IMR-90 (cell line): ENCODE measurements around the gene ARRB1.

Experiments used
- CEBPB ChIP-seq: IDR thresholded peaks from 2 replicates; pipeline ENCODE4 v1.6.1; 2012; ENCODE audit warnings: low read depth, low read length, improper control_type of control experiment
- CHD1 ChIP-seq: IDR thresholded peaks from 2 replicates; pipeline ENCODE4 v1.6.1; 2012; ENCODE audit warnings: low read depth, low read length, improper control_type of control experiment
- CTCF ChIP-seq: conservative IDR thresholded peaks from 2 replicates; pipeline ENCODE4 v1.5.1; 2012; ENCODE audit warnings: mild to moderate bottlenecking, low read depth, low read length, improper control_type of control experiment
- ELK1 ChIP-seq: fragments of 150-350 bp; IDR thresholded peaks from 2 replicates; pipeline ENCODE4 v1.6.1; 2016; ENCODE audit warnings: low read depth, mild to moderate bottlenecking, low read length, moderate library complexity, borderline replicate concordance
- MAFK ChIP-seq: IDR thresholded peaks from 2 replicates; pipeline ENCODE4 v1.6.1; 2012; ENCODE audit warnings: low read depth, low read length, improper control_type of control experiment
- MXI1 ChIP-seq: IDR thresholded peaks from 2 replicates; pipeline ENCODE4 v1.6.1; 2012; ENCODE audit warnings: low read depth, mild to moderate bottlenecking, low read length, moderate library complexity, borderline replicate concordance
- POLR2A ChIP-seq: IDR thresholded peaks from 2 replicates; pipeline ENCODE4 v1.6.1; 2012; ENCODE audit warnings: mild to moderate bottlenecking, low read depth, low read length
- RAD21 ChIP-seq: IDR thresholded peaks from 2 replicates; pipeline ENCODE4 v1.6.1; 2012; ENCODE audit warnings: low read length, improper control_type of control experiment
- SMC3 ChIP-seq: fragments of 150-350 bp; IDR thresholded peaks from 2 replicates; pipeline ENCODE4 v1.6.1; 2016; ENCODE audit warnings: low read depth, mild to moderate bottlenecking, antibody characterized with exemption, low read length, moderate library complexity

GRCh38 chr11:75398906-75399305 lies 47.4 kb upstream of the ARRB1 start:
- TF ChIP-seq POLR2A (no peak), RAD21 (no peak), CTCF (no peak), CEBPB (no peak), SMC3 (no peak), MAFK (no peak), MXI1 (no peak), ELK1 (no peak), CHD1 (no peak)
